Measurements from ENCODE around the gene PCDHA3.

DNA sequence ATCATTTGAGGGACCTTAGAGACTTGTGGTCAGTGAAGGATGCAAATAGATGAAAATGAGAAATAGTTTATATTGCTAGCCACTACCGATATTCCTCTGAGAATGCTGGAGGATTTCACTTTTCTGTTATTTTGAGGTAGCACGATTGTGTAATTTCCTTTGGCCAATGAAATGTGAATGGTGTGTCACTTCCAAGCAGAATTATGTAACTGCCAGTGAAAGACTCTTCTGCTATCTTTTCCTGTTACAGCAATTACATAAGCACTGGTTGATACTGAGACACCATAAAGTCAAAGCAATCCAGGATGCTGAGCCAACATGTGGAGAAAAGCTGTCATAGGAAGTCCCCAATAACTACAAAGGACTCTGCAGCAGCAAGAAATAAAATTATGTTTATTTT is 9.8 kb upstream of the PCDHA3 start:
- TF ChIP-seq POLR2A (IDR thresholded peaks at IDR 0.05; ENCODE audit: low read depth, low read length) (no peak), POLR2AphosphoS5 (IDR thresholded peaks at IDR 0.05; ENCODE audit: low read depth, low read length) (no peak), PAX5 (IDR thresholded peaks at IDR 0.05; ENCODE audit: insufficient read depth, low read length, severe bottlenecking) (no peak)
